ENCODE data around the gene SGCE. TPM values are rescaled to one million over a fixed set of nuclear protein-coding genes. Genes with fewer than 3 reads are reported as not detected.
"Not testable (repeated sequence)": the region's sequence is repeated elsewhere in the genome, so short reads cannot be mapped to it uniquely, and the experiment has no call there.

SGCE gene, protein sequence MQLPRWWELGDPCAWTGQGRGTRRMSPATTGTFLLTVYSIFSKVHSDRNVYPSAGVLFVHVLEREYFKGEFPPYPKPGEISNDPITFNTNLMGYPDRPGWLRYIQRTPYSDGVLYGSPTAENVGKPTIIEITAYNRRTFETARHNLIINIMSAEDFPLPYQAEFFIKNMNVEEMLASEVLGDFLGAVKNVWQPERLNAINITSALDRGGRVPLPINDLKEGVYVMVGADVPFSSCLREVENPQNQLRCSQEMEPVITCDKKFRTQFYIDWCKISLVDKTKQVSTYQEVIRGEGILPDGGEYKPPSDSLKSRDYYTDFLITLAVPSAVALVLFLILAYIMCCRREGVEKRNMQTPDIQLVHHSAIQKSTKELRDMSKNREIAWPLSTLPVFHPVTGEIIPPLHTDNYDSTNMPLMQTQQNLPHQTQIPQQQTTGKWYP
- total RNA-seq (2014; rRNA removed; shearing (Covaris generic)) (46.1 and 52.1 TPM in 2 replicates), polyA plus RNA-seq (2016; fragmentation: Nextera tagmentation; extraction: Ambion mirVana) (53.5 and 54.8 TPM in 2 replicates)
- long read RNA-seq, transcript SGCE-299 (11 exons, 1,614 nt), result major isoform, 5 of 14 reads
- long read RNA-seq, partial matches to known transcripts, result 3 of 14 reads
- long read RNA-seq, other reads (novel, unspliced or antisense), result 2 of 14 reads

DNA sequence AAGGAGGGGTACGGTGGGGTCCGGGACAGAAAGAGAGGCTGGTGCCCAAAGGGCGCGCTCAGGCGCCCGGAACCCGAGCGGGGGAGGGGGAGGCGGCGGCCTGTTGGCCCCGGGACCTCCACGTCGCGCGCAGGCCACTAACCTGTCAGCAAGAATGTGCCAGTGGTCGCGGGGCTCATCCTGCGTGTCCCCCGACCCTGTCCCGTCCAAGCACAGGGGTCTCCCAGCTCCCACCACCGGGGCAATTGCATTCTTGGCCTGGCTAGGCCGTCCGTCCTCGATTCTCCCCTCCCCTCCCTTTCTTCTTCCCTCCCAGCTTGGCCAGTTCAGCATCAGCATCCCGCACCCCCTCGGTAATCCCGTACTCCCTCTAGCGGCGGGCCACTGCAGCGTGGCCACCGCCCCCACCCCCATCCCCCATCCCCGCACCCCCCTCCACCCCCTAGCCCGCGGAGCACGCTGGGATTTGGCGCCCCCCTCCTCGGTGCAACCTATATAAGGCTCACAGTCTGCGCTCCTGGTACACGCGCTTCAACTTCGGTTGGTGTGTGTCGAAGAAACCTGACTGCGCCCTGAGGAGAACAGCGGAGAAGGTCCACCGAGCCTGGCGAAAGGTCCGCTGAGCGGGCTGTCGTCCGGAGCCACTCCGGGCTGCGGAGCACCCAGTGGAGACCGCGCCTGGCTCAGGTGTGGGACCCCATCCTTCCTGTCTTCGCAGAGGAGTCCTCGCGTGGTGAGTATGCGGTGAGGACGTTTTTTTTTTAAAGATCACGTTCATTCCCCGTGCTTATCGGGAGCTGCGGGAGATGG lies at the start of gene SGCE:
TSS of gene SGCE (minus strand) at position 286 of the 810 bp plus-strand sequence. CDS start at position 251, 35 bp downstream.
- H3K27me3 ChIP-seq (ENCODE audit: insufficient read depth), result peaks cover 26% of the 10 kb centered on the region
- Mint-ChIP-seq H3K9me3 (peaks cover 20% of the 10 kb centered on the region), H3K27ac (no peak within 1 kb of the TSS), H3K4me3 (peak within 1 kb of the TSS; percentile 91), H3K36me3 (ENCODE audit: low read depth) (peaks cover 13% of the 10 kb centered on the region), H3K27me3 (ENCODE audit: insufficient read depth, low read depth, poor library complexity) (peaks cover 3% of the 10 kb centered on the region), H3K4me1 (peaks cover 11% of the 10 kb centered on the region; the same call in 2 of the 3 replicates)
- no peaks in the 10 kb centered on the region for H3K9me2 ChIP-seq (ENCODE audit: insufficient read depth)
- H3K27ac ChIP-seq (ENCODE audit: low read depth), result no peak within 1 kb of the TSS
- TF ChIP-seq EZH2 (IDR thresholded peaks at IDR 0.05; ENCODE audit: low read depth, unreplicated experiment) (no peak), POLR2AphosphoS5 (IDR thresholded peaks at IDR 0.05; ENCODE audit: low read depth) (peak; percentile 69; the same call in 1 of the 2 replicates), NANOG (IDR thresholded peaks at IDR 0.05; ENCODE audit: borderline replicate concordance) (no peak)
- TF ChIP-seq, protein P1, sequence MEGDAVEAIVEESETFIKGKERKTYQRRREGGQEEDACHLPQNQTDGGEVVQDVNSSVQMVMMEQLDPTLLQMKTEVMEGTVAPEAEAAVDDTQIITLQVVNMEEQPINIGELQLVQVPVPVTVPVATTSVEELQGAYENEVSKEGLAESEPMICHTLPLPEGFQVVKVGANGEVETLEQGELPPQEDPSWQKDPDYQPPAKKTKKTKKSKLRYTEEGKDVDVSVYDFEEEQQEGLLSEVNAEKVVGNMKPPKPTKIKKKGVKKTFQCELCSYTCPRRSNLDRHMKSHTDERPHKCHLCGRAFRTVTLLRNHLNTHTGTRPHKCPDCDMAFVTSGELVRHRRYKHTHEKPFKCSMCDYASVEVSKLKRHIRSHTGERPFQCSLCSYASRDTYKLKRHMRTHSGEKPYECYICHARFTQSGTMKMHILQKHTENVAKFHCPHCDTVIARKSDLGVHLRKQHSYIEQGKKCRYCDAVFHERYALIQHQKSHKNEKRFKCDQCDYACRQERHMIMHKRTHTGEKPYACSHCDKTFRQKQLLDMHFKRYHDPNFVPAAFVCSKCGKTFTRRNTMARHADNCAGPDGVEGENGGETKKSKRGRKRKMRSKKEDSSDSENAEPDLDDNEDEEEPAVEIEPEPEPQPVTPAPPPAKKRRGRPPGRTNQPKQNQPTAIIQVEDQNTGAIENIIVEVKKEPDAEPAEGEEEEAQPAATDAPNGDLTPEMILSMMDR (conservative IDR thresholded peaks at IDR 0.05; ENCODE audit: low read depth in 2 of 2), result peak; percentile 12 to 72; a peak in 3 of 4 replicates
- TF ChIP-seq, protein P2, sequence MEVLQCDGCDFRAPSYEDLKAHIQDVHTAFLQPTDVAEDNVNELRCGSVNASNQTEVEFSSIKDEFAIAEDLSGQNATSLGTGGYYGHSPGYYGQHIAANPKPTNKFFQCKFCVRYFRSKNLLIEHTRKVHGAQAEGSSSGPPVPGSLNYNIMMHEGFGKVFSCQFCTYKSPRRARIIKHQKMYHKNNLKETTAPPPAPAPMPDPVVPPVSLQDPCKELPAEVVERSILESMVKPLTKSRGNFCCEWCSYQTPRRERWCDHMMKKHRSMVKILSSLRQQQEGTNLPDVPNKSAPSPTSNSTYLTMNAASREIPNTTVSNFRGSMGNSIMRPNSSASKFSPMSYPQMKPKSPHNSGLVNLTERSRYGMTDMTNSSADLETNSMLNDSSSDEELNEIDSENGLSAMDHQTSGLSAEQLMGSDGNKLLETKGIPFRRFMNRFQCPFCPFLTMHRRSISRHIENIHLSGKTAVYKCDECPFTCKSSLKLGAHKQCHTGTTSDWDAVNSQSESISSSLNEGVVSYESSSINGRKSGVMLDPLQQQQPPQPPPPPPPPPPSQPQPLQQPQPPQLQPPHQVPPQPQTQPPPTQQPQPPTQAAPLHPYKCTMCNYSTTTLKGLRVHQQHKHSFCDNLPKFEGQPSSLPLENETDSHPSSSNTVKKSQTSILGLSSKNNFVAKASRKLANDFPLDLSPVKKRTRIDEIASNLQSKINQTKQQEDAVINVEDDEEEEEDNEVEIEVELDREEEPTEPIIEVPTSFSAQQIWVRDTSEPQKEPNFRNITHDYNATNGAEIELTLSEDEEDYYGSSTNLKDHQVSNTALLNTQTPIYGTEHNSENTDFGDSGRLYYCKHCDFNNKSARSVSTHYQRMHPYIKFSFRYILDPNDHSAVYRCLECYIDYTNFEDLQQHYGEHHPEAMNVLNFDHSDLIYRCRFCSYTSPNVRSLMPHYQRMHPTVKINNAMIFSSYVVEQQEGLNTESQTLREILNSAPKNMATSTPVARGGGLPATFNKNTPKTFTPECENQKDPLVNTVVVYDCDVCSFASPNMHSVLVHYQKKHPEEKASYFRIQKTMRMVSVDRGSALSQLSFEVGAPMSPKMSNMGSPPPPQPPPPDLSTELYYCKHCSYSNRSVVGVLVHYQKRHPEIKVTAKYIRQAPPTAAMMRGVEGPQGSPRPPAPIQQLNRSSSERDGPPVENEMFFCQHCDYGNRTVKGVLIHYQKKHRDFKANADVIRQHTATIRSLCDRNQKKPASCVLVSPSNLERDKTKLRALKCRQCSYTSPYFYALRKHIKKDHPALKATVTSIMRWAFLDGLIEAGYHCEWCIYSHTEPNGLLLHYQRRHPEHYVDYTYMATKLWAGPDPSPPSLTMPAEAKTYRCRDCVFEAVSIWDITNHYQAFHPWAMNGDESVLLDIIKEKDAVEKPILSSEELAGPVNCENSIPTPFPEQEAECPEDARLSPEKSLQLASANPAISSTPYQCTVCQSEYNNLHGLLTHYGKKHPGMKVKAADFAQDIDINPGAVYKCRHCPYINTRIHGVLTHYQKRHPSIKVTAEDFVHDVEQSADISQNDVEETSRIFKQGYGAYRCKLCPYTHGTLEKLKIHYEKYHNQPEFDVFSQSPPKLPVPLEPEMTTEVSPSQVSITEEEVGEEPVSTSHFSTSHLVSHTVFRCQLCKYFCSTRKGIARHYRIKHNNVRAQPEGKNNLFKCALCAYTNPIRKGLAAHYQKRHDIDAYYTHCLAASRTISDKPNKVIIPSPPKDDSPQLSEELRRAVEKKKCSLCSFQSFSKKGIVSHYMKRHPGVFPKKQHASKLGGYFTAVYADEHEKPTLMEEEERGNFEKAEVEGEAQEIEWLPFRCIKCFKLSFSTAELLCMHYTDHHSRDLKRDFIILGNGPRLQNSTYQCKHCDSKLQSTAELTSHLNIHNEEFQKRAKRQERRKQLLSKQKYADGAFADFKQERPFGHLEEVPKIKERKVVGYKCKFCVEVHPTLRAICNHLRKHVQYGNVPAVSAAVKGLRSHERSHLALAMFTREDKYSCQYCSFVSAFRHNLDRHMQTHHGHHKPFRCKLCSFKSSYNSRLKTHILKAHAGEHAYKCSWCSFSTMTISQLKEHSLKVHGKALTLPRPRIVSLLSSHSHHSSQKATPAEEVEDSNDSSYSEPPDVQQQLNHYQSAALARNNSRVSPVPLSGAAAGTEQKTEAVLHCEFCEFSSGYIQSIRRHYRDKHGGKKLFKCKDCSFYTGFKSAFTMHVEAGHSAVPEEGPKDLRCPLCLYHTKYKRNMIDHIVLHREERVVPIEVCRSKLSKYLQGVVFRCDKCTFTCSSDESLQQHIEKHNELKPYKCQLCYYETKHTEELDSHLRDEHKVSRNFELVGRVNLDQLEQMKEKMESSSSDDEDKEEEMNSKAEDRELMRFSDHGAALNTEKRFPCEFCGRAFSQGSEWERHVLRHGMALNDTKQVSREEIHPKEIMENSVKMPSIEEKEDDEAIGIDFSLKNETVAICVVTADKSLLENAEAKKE (CRISPR knock-in tag; IDR thresholded peaks at IDR 0.05), result no peak
- 0 out of 2 replicates have a peak, but pooled peaks cover 5% of the 10 kb centered on the region for H4K20me1 ChIP-seq (replicated peaks; ENCODE audit: insufficient read depth)
- peaks cover 15% of the 10 kb centered on the region for H3K4me1 ChIP-seq (ENCODE audit: insufficient read depth)
- DNase-seq (ENCODE audit: low spot score) (peak; percentile 89), ATAC-seq (peak; percentile 55)
- H3K79me2 ChIP-seq (replicated peaks; ENCODE audit: insufficient read depth), result peaks cover 40% of the 10 kb centered on the region
- peaks cover 11% of the 10 kb centered on the region; the same call in 1 of the 2 replicates for H3F3A ChIP-seq (replicated peaks; ENCODE audit: low read depth)
- H3K36me3 ChIP-seq (ENCODE audit: insufficient read depth), result no peaks in the 10 kb centered on the region
- peak within 1 kb of the TSS; percentile 98 for H2AFZ ChIP-seq
- H3K4me3 ChIP-seq, result peak within 1 kb of the TSS; percentile 87
- peak within 1 kb of the TSS; percentile 85 for H3K4me2 ChIP-seq

GRCh38 chr7:94705155-94706021 lies 49.5 kb upstream of the SGCE start:
- peaks cover 11% of the 10 kb centered on the region; the same call in 2 of the 3 replicates for H3K4me1 Mint-ChIP-seq

More at GRCh38 chr7:94705155-94706021, 49.5 kb upstream of the SGCE start:
- H3K36me3 ChIP-seq (ENCODE audit: insufficient read depth); H3K27ac ChIP-seq (ENCODE audit: low read depth); H3K79me2 ChIP-seq (replicated peaks; ENCODE audit: insufficient read depth); H4K20me1 ChIP-seq (replicated peaks; ENCODE audit: insufficient read depth); H3K4me1 ChIP-seq (ENCODE audit: insufficient read depth); H3K27me3 Mint-ChIP-seq (ENCODE audit: insufficient read depth, low read depth, poor library complexity); H2AFZ ChIP-seq; H3K27me3 ChIP-seq (ENCODE audit: insufficient read depth); H3K4me3 ChIP-seq; H3K4me2 ChIP-seq; H3K4me3 Mint-ChIP-seq; ATAC-seq; DNase-seq (ENCODE audit: low spot score); H3K9me2 ChIP-seq (ENCODE audit: insufficient read depth); H3K36me3 Mint-ChIP-seq (ENCODE audit: low read depth); H3F3A ChIP-seq (replicated peaks; ENCODE audit: low read depth); H3K27ac Mint-ChIP-seq: not testable (repeated sequence)
- H3K9me3 Mint-ChIP-seq, result peaks cover 11% of the 10 kb centered on the region

Measured in GM23338 (cell line).